ENCODE data around the gene RAD50. TPM values are rescaled to one million over a fixed set of nuclear protein-coding genes. Genes with fewer than 3 reads are reported as not detected.

RAD50 gene
- total RNA-seq, 2 donors from 2014 or later, result 29.5 to 37.0 TPM

DNA sequence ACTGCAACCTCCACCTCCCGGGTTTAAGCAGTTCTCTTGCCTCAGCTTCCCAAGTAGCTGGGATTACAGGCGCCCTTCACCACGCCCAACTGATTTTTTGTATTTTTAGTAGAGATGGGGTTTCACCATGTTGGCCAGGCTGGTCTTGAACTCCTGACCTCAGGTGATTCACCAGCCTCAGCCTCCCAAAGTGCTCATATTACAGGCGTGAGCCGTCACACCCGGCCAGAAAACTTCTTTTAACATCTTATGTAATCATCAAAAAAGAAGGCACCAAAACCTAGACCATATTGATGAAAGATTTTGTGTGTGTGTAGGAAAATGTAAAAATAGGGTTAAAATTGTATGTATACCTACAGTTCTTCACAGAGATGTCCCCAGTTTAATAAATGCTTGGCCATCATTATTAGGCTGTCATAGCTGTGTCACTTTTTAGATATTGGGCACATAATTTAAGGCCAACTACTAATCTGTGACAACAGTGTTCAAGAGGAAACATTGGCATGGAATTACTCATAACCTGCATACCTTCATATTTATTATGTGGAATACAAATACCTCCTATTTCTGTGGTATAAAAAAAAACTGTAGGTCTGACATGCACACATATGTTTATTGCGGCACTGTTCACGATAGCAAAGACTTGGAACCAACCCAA lies 44.4 kb downstream of the RAD50 start:
- no peak overlapping the region for H3K9ac ChIP-seq (ENCODE audit: low read depth in 2 of 2, low read length in 2 of 2)
- H3K27me3 ChIP-seq, result no peaks in the 10 kb centered on the region
- TF ChIP-seq, protein P1, sequence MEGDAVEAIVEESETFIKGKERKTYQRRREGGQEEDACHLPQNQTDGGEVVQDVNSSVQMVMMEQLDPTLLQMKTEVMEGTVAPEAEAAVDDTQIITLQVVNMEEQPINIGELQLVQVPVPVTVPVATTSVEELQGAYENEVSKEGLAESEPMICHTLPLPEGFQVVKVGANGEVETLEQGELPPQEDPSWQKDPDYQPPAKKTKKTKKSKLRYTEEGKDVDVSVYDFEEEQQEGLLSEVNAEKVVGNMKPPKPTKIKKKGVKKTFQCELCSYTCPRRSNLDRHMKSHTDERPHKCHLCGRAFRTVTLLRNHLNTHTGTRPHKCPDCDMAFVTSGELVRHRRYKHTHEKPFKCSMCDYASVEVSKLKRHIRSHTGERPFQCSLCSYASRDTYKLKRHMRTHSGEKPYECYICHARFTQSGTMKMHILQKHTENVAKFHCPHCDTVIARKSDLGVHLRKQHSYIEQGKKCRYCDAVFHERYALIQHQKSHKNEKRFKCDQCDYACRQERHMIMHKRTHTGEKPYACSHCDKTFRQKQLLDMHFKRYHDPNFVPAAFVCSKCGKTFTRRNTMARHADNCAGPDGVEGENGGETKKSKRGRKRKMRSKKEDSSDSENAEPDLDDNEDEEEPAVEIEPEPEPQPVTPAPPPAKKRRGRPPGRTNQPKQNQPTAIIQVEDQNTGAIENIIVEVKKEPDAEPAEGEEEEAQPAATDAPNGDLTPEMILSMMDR (IDR thresholded peaks at IDR 0.05), result no peak
- DNase-seq, result no peak
- H3K9me3 ChIP-seq, result no peaks in the 10 kb centered on the region
- no peaks in the 10 kb centered on the region for H3K4me1 ChIP-seq
- intact Hi-C loops (cut with DNase I), result no loop called here
- H3K36me3 ChIP-seq, result peaks cover 20% of the 10 kb centered on the region
- H3K27ac ChIP-seq, result no peak overlapping the region
- H3K4me3 ChIP-seq, result no peak overlapping the region

DNA sequence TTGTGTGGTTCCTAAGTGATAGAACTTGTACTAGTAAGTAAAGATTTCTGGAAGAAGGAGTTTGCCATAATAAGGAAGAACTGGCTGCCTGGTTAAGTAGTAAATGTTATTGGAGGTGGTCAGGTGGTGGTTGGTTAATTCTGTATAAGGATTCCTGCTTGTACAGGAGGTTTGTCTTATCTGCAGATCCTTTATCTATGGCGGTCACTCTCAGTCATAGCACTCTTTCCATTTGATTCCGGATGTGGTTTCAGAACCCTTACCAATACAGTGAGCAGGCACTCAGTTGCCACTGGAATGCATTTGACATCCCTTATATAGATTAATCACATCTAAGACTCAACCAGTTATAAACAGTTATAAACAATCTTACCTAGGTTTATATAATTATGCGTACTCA lies 50.3 kb downstream of the RAD50 start:
- TF ChIP-seq, protein P1 (IDR thresholded peaks at IDR 0.05), result no peak
- no peak overlapping the region for H3K27ac ChIP-seq
- intact Hi-C loops (cut with DNase I), result no loop called here
- H3K4me1 ChIP-seq, result no peaks in the 10 kb centered on the region
- H3K4me3 ChIP-seq, result no peak overlapping the region
- peaks cover 14% of the 10 kb centered on the region for H3K36me3 ChIP-seq
- no peaks in the 10 kb centered on the region for H3K9me3 ChIP-seq
- H3K27me3 ChIP-seq, result no peaks in the 10 kb centered on the region
- H3K9ac ChIP-seq (ENCODE audit: low read depth in 2 of 2, low read length in 2 of 2), result no peak overlapping the region
- no peak for DNase-seq

DNA sequence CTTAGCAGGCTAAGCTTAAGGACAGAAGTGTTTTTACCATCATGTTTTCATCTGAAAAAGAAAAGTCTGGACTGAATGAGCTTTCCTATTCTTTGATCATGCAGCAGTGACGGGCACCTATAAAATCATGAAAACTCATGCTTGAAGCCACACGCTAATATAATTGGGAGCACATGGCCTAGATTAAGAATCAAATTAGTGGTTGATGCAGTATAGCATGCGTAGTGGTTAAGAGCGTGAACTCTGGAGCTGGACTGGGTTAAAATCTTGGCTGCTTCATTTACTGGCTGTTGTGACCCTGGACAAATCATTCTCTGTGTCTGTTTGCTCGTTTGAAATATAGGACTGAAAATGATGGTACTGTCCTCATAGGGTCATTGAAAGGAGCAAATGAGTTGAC lies 51.3 kb downstream of the RAD50 start:
- TF ChIP-seq, protein P1 (IDR thresholded peaks at IDR 0.05), result no peak
- Histone ChIP-seq H3K4me1 (no peaks in the 10 kb centered on the region), H3K27me3 (no peaks in the 10 kb centered on the region), H3K36me3 (peaks cover 14% of the 10 kb centered on the region), H3K9me3 (no peaks in the 10 kb centered on the region), H3K27ac (no peak overlapping the region), H3K4me3 (no peak overlapping the region), H3K9ac (ENCODE audit: low read depth in 2 of 2, low read length in 2 of 2) (no peak overlapping the region)
- intact Hi-C loops (cut with DNase I), result no loop called here
- no peak for DNase-seq

DNA sequence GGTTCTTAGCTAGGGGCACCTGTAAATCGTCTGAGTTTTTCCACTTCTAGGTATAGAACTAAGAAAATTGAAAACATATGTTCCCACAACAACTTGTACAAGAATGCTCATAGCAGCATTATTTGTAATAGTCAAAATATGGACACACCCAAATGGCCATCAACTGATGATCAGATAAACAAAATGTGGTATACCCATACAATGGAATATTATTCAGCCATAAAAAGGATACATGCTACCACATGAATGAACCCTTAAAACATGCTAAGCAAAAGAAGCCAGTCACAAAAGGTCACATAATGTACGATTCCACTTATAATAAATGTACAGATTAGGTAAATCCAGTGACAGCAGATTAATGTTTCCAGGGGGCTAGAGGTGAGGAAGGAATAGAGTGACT lies 55.2 kb downstream of the RAD50 start:
- intact Hi-C loops (cut with DNase I), result no loop called here
- H3K9ac ChIP-seq (ENCODE audit: low read depth in 2 of 2, low read length in 2 of 2), result no peak overlapping the region
- H3K27me3 ChIP-seq, result no peaks in the 10 kb centered on the region
- no peak overlapping the region for H3K4me3 ChIP-seq
- DNase-seq, result no peak
- H3K27ac ChIP-seq, result no peak overlapping the region
- H3K9me3 ChIP-seq, result no peaks in the 10 kb centered on the region
- TF ChIP-seq, protein P1 (IDR thresholded peaks at IDR 0.05), result no peak
- H3K4me1 ChIP-seq, result no peaks in the 10 kb centered on the region
- H3K36me3 ChIP-seq, result no peaks in the 10 kb centered on the region

DNA sequence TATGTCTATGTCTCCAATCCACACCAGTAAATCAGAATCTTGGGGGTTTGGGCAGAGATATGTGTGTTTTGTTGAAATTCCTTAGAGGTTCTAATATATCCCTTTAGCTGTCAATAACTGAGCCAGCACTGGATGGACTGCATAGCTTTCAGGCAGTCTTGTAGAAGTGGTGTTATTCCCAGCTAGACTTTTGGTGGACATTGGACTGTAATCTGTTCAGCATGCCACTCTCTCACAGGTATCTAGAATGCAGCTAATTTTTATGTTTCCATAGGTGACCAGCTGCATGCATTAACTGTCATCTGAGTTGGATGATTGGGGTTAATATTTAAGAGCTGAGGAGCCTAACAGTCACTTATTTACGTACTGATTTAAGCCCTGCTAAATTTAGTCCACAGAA lies 56.1 kb downstream of the RAD50 start:
- Histone ChIP-seq H3K9me3 (no peaks in the 10 kb centered on the region), H3K36me3 (no peaks in the 10 kb centered on the region), H3K27ac (no peak overlapping the region), H3K27me3 (no peaks in the 10 kb centered on the region), H3K4me3 (no peak overlapping the region), H3K9ac (ENCODE audit: low read depth in 2 of 2, low read length in 2 of 2) (no peak overlapping the region), H3K4me1 (no peaks in the 10 kb centered on the region)
- TF ChIP-seq, protein P1 (IDR thresholded peaks at IDR 0.05), result no peak
- no peak for DNase-seq
- intact Hi-C loops (cut with DNase I), result no loop called here
